ENCODE results near the gene SYT9.

GRCh38 chr11:7314811-7315604 is 63.3 kb downstream of the SYT9 start:
- no peak for TF ChIP-seq POLR2AphosphoS5 (IDR thresholded peaks at IDR 0.05; ENCODE audit: low read depth, low read length)
- no peak for TF ChIP-seq POLR2A (IDR thresholded peaks at IDR 0.05; ENCODE audit: low read depth, low read length)
- no peak for TF ChIP-seq TAF1 (IDR thresholded peaks at IDR 0.05; ENCODE audit: low read depth, low read length)
- no peak for TF ChIP-seq PAX5 (IDR thresholded peaks at IDR 0.05; ENCODE audit: insufficient read depth, low read length, severe bottlenecking)
- no peak for TF ChIP-seq SPI1 (IDR thresholded peaks at IDR 0.05; ENCODE audit: low read depth, low read length)
